HG02885 (cell line): ENCODE measurements around the gene NAB1.
"Not testable (repeated sequence)": the region's sequence is repeated elsewhere in the genome, so short reads cannot be mapped to it uniquely, and the experiment has no call there.

Experiments used
- ATAC-seq: cut with Tn5 transposase; IDR thresholded peaks from one replicate; pipeline ENCODE4 v1.9.1; 2021; ENCODE audit warnings: mild to moderate bottlenecking; ENCODE audit not compliant: unreplicated experiment, poor library complexity

Gene NAB1, protein sequence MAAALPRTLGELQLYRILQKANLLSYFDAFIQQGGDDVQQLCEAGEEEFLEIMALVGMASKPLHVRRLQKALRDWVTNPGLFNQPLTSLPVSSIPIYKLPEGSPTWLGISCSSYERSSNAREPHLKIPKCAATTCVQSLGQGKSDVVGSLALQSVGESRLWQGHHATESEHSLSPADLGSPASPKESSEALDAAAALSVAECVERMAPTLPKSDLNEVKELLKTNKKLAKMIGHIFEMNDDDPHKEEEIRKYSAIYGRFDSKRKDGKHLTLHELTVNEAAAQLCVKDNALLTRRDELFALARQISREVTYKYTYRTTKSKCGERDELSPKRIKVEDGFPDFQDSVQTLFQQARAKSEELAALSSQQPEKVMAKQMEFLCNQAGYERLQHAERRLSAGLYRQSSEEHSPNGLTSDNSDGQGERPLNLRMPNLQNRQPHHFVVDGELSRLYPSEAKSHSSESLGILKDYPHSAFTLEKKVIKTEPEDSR

DNA sequence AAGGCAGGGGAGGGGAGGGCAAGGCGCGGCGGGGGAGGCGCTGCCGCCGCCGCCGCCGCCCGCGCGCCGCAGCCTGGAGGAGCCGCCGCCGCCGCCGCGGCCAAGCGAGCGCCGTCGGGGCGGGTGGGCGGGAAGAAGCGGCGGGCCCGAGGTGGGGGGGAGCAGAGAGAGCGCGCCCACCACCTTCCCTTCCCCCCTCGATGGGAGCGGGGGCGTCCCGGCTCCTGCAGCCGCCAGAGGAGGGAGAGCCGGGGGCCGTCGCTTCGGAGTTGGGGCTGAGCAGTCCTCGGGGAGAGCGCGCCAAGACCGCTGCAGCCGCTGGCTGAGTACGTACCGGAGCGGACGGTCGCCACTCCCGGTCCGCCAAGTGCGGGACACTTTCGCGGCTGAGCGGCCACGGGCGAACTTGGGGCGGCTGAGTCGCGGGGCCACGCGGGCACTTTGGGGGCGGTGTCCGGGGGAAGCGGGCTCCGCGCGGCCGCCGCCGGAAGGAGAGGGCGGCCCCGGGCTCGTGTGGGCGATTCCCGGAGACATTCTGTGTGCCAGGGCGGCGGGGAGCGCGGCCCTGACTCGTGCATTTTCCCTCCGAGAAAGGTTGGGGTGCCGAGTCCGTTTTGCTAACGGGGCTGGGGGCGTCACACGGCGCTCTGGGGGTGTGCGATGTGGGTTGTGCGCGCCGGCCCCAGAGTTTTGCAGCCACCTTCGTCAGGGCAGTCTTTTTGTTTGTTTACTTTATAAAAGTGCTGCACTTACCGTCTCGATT is at the start of gene NAB1:
TSS of gene NAB1 (plus strand) at position 49 of the 763 bp plus-strand sequence. CDS start 10,094 bp downstream, outside the sequence.
- peak; percentile 52 for ATAC-seq

DNA sequence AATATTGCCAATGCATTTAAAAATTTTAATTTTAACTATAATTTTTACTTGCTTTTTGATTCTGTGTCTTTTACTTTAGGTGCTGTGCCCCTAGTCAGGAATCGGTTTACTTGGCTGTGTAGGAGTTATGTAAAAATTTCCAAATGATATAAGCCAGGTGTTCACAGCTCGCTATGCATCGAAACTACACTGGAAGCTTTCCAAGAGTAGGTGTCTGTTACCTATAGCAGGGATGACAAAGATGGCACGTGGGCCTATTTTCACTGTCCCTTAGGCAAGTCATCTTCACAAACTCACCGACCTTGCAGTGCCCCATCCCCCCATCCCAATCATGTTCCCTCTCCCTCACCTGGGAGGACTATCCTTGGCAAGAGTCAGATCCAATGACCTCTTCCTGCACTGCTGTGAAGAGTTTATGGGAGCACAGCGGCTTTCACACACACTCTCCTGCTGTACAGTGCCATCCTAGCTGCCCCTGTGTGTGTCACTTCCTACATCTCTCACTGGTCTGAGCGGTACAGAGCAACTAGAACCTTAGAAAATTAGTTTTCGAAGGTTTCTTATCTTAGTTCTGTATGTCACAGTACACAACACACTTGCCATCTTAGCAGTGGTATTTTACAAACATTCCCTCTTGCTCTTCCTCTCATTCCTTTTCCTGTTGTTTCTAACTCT is 49.2 kb upstream of the NAB1 start:
- no peak for ATAC-seq

DNA sequence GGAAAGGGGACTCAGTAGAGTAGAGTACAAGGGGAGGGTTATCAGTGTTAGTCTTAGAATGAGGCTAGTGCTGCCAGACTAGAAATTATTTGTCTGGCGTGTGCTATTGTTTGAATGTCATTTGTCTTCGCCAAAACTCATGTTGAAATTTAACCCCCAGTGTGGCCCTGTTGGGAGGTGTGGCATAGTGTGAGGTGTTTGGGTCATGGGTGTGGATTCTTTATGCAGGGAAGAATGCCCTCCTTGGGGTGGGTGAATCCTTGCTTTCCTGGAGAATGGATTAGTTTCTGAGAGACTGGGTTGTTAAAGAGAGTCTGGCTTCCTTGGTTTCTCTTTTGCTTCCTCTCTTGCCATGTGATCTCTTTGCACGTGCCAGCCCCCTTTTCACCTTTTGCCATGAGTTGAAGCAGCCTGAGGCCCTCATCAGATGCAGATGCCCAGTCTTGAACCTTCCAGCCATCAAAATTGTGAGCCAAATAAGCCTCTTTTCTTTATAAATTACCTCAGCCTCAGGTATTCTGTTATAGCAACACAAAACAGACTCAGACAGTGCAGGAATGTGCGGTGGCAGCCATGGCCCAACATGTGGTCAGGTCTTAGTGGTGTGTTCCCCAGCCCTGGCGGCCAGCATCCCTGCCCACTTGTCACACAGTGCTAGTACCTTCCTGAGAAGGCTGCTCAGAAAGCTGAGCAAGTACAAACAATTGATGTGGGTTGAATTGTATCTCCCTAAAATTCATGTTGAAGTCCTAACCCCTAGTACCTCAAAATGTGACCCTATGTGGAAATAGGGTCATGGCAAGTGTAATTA is 48.4 kb upstream of the NAB1 start:
- ATAC-seq: no peak

DNA sequence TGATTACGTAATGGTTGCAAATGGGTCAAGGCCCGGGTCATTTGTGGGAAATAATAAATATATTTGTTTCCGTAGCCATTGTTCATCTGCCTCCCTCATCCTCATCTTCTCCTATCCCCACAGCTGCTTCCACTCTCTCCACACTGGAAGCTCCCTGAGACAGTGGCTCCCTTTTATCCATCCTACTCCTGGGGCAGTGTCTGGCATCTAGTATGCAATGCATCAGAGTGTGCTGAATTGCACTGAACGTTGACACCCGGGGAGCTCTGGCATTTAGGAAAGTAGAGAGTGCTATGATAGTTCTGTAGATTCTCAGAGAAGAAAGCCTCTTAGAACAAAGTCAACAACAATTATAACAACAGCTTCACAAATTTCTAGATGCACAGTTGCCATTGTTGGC is 45.5 kb upstream of the NAB1 start:
- ATAC-seq: no peak

DNA sequence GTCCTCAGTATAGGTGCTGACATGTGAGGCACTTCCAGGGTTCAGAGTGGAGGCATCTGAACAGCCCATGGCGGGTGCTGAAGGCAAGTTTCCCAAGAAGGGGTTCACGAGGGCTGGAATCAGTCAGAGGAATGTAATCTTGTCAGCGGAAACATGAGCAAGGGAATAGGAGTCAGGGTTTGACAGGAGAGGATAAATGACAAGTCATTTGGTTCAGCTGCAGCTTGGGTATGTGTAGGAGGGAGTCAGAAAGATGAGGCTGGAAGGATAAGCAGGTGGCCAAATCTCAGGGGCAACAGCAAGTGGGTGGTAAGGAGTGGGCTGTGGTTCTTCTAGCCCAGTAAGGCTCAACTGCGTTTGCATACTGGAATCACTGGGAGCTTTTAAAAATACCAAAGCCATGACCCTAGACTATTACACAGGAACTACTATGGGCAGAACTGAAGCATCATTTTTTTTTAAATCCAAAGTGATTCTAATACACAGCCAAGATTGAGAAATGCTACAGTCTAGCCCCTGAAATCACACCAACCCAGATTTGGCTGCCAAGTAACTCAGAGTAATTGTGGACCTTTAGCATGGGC is 41.8 kb upstream of the NAB1 start:
- peak; percentile 70 for ATAC-seq

DNA sequence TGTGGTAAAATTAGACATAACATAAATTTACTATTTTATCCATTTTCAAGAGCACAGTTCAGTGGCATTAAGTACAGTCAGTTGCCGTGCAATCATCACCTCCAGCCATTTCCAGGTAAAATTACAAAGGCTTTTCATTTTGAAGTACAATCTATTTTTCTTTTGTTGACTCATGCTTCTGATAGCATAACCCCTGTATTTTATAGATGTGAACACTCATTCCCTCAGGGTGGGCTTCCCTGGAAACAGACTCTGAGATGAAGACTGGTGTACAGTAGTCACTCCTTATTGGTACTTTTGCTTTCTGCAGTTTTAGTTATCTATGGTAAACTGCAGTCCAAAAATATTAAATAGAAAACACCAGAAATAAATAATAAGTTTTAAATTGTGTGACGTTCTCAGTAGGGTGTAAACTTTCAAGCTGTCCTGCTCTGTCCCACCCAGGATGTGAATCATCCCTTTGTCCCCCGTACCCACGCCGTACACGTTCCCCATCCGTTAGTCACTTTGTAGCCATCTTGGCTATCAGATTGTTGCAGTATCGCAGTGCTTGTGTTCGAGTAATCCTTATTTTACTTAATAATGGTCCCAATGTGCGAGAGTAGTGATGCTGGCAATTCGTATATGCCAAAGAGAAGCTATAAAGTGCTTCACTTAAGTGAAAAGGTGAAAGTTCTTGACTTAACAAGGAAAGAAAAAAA is 41.1 kb upstream of the NAB1 start:
- ATAC-seq: no peak

DNA sequence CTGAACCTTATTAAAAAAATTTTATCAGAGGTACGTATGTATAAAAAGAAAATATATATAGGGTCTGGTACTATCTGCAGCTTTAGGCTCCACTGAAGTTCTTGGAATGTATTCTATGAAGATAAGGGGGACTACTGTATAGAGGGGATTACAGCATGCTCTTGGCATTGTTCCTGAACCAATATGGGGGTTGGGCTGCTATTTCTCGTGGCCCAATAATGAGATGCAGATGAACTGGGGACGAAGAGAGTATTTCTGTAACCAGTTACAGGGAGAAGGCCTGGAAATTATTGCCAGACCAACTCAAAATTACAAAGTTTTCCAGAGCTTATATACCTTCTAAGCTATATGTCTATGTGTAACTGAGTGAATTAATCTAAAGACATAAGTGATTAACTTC is 40.0 kb upstream of the NAB1 start:
- not testable (repeated sequence) for ATAC-seq

DNA sequence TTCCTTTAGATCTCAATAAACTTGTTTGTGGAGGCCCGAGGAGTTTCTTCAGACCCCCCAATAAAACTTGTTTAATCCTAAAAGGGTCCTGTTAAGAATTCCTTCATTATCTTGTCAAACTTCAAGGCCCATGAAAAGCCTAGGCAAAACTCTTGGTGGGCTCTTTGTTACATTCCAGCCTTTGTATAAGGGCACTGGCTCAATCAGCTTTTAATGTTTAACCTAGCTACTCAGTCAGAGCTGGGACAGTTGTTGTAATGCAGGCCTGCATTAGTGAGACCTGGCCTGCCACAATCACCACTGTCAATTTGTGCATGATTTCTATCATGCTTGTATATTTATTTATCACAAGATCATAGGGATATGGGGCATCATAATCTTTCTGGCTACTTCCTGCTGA is 39.5 kb upstream of the NAB1 start:
- ATAC-seq: not testable (repeated sequence)

DNA sequence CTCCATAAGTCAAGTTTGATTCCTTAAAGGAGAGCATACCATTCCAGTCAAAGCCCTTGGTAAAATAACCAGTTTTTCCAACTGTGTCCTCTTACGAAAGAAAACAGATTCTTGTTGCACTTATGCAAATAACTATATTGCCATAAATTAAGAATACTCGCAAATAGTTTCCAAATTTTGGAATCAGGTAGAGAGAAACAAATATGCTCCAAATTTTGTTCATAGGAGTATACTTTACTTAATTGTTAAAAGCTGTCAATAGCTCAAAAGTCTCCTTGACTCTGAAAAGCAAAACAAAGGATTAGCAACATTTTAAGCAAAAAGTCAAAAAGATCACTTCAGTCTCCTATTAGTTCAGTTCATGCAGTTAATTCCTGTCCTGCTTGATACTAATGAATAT is 38.4 kb upstream of the NAB1 start:
- not testable (repeated sequence) for ATAC-seq

DNA sequence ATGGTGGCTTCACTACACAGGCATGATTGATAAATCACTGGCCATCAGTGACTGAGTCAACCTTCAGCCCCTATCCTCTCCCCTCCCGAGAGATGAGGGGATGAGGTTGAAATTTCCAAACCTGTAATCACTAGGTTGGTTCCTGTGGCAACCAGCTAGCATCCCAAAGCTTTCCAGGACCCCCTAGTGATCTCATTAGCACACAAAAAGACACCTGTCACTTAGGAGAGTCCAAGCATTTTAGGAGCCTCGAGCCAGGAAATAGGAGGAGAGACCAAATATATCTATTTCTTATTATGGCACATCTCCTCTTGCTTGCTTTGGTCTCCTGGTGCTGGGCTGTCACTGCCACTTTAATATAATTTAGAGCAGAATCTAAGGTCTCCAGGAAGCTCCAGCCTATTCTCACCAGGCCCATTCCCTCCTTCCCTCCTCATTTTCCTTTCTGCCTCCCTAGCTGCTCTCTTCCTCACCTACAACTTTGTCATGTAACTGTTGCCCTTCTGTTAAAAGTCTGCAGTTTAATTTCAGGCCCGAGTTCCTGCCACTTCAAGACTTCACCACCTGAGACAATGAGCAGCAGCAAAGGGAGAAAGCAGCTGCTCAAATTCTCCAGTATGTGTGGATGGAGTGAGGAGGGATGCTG is 33.2 kb upstream of the NAB1 start:
- no peak for ATAC-seq

DNA sequence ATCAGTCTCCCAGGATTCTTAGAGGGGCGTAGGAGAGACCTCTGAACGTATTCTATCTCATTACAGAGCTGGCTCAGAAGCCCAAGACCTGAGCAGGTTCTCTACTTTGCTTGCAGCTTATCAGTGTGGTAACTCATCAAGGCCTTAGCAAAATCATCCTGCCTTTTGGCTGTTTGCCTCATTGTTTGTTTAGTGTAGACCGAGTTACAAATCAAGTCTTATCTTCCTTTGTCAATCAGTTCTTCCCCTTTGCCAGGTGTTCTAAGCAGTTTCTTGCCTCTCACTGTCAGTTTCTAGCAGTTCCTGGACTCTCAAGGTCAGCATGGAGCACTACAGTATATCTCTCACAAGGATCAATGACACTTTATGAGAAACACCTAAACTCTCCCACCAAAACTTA is 30.9 kb upstream of the NAB1 start:
- no peak for ATAC-seq

DNA sequence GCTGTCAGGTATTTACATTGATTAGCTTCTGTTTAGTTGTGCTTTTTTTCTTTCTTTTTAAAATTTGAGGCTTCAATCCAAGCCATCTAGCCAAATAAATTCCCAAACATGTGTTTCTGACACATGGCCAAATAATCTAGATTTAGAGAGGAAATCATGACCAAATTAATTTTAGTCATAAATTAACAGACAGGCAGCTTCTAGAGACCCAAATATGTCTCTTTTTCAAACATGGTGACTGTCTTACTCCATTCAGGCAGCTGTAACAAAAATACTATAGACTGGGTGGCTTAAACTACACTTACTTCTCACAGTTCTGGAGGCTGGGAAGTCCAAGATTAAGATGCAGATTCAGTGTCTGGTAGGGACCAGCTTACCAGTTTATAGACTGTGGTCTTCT is 23.2 kb upstream of the NAB1 start:
- no peak for ATAC-seq

DNA sequence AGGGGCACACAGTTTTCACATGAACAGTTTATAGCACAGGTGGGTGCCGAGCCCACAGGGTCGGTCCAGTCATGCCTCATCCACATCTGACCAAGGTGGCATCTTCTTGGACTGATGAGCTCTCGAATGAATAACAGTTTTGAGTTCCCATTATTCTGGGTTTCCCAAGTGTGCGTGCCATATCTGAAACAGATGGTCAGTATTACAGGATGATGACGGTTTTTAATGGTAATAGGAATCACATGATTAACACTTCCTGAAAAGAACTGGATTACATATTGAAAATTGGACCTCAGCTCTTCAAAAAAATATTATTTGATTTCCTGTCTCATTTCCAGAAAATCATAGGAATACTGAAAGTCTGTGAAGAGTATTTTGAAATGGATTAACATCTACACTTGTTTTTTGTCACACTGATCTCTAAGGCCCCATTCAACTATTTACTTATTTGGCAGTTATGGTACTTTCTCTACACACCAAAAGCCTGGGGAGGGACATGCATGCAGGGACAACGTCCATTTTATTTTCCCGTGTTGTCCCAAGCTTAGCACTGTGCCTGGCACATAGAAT is 22.2 kb upstream of the NAB1 start:
- no peak for ATAC-seq

DNA sequence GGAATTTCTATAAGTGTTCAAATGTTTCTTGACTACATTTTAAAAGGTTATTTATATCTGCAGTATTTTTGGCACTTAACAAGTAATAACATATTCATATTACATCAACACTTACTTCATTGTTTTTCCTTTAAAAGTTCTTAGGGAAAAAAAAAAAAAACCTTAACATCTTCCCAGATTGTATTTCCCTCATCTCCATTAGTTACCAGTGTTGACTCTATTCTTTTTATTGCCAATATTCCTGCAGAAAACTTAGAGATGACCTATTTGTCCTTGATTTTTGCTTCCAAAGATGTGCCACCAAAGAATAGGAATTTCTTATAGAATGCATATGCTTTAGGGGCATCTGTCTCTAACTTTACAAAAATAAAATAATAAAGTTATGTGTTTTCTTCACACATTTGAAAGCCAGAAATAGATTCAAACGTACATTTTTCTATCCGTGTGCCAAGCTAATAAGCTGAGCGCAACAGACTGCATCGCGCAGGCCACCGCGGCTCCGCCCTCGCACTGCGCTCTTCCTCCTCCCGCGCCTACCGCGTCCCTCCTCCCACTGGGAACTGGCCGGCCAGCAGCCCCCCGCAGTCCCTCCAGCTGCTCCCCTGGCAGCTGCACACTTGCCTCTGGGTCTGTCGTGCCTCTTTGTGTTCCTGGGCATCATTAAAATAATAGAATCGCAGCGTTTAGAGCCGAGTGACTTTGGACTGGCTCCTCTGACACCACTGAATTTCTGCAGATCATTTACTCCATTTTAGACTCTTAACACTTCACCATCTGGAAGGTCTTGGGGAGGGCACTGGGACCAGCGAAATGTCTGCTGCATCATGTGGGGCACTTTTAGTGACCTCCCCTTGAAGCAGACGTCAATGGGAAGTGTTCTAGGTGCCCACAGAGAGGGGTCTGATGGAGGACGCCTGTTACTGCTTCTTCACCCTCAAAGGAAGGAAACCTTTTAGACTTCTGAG is 21.2 kb upstream of the NAB1 start:
- ATAC-seq: peak; percentile 78

DNA sequence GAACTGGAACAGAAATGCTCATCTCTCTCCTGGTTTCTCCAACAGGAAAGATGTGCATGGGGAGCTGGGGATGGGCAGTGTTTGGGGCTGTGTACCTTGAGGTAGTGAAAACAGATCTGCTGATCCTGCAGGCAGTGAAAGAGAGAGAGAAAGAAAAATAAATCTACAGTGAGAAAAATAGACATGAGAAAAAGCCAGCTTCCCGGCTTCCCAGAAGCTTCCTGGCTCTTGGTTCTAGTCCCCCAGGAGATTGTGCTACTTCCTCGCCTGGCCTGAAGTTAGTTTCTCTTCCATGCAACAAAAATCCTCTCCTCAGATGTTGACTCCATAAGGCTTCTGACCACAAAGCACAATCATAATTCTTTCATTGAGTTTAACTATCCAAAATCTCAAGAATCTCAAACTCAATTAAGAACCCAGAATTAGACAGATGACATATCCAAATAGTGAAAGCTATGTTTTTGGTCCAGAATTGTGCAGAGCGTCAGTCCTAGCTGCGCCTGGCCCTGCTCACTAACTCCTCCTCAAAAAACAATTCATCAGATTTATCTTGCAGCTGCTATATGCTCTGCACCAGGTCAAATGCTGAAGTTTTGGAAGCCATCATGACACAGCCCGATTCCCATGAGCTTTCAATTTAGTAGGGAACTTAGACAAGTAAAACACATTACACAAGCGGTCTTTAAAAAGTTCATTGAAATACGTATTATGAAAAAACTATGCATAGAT is 20.1 kb upstream of the NAB1 start:
- no peak for ATAC-seq

DNA sequence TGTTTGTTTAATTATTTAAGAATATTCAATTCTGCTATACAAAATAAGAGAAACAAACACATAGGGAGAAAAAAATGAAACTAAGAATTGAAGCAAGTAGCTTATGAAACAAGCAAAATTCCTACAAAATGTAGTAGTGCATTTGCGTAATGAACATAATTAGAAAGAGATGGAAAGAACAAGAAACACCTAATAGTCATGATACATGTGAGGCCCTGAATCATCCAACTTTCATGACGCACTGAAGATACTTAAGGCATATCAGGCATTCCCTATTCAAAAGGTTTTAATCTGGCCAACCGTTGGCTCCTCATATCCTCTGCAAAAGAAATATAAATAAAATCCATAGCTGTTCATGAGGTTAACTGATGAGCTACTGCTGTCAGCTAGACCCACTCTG is 14.5 kb upstream of the NAB1 start:
- ATAC-seq: no peak

DNA sequence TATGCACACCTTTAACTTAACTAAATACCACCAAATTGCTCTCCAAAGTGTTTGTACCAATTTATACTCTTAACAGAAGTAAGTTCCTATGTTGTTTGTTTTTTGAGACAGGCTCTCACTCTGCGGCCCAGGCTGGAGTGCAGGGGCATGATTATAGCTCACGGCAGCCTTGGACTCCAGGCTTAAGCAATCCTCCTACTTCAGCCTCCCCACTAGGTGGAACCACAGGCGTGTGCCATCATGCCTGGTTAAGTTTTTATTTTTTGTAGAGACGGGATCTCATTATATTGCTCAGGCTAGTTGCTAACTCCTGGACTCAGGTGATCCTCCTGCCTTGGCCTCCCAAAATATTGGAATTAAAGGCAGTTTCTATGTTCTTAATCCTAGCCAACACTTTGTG is 13.1 kb upstream of the NAB1 start:
- ATAC-seq: no peak
